ENCODE results near the gene IGF1R.
A peak's percentile ranks its signal among the peaks of the same experiment; 100 is the strongest.

The IGF1R gene

GRCh38 chr15:98720577-98721565, 72.5 kb downstream of the IGF1R start:
- no peak overlapping the region for H3K4me3 ChIP-seq
- H3K27ac ChIP-seq: no peak overlapping the region

- Histone ChIP-seq H3K27ac (no peak overlapping the region), H3K4me3 (no peak overlapping the region)
Measured at GRCh38 chr15:98722209-98722608, 73.9 kb downstream of the IGF1R start.

- H3K27ac ChIP-seq: no peak overlapping the region
- no peak overlapping the region for H3K4me3 ChIP-seq
Measured at GRCh38 chr15:98722645-98723044, 74.3 kb downstream of the IGF1R start.

- H3K4me3 ChIP-seq: no peak overlapping the region
- no peak overlapping the region for H3K27ac ChIP-seq
Measured at GRCh38 chr15:98723195-98723594, 74.9 kb downstream of the IGF1R start.

- Histone ChIP-seq H3K4me3 (no peak overlapping the region), H3K27ac (no peak overlapping the region)
Measured at GRCh38 chr15:98724048-98724447, 75.7 kb downstream of the IGF1R start.

GRCh38 chr15:98724494-98724893, 76.2 kb downstream of the IGF1R start:
- Histone ChIP-seq H3K4me3 (no peak overlapping the region), H3K27ac (no peak overlapping the region)

- H3K27ac ChIP-seq: no peak overlapping the region
- no peak overlapping the region for H3K4me3 ChIP-seq
Measured at GRCh38 chr15:98725874-98726273, 77.5 kb downstream of the IGF1R start.

- Histone ChIP-seq H3K27ac (peak overlapping the region in 17 of 21 experiments; percentile 56 to 92 (median 72)), H3K4me3 (no peak overlapping the region)
Measured at GRCh38 chr15:98727115-98728040, 79.0 kb downstream of the IGF1R start.

GRCh38 chr15:98728082-98728810, 79.9 kb downstream of the IGF1R start:
- Histone ChIP-seq H3K27ac (peak overlapping the region in 18 of 21 experiments; percentile 9 to 92 (median 72)), H3K4me3 (no peak overlapping the region)

GRCh38 chr15:98728811-98729160, 80.4 kb downstream of the IGF1R start:
- Histone ChIP-seq H3K27ac (peak overlapping the region in 15 of 21 experiments; percentile 9 to 92 (median 76)), H3K4me3 (no peak overlapping the region)

- Histone ChIP-seq H3K4me3 (no peak overlapping the region), H3K27ac (peak overlapping the region in 7 of 21 experiments; percentile 12 to 86 (median 58))
Measured at GRCh38 chr15:98729446-98730042, 81.2 kb downstream of the IGF1R start.

- peak overlapping the region in 2 of 21 experiments; percentile 33 to 49 for H3K27ac ChIP-seq
- no peak overlapping the region for H3K4me3 ChIP-seq
Measured at GRCh38 chr15:98730860-98731711, 82.7 kb downstream of the IGF1R start.

GRCh38 chr15:98731712-98732450, 83.5 kb downstream of the IGF1R start:
- no peak overlapping the region for H3K4me3 ChIP-seq
- peak overlapping the region in 3 of 21 experiments; percentile 16 to 49 (median 33) for H3K27ac ChIP-seq

GRCh38 chr15:98733098-98733497, 84.8 kb downstream of the IGF1R start:
- H3K27ac ChIP-seq: no peak overlapping the region

GRCh38 chr15:98734466-98735199, 86.3 kb downstream of the IGF1R start:
- peak overlapping the region in 2 of 21 experiments; percentile 8 to 31 for H3K27ac ChIP-seq
- H3K4me3 ChIP-seq: no peak overlapping the region

More at GRCh38 chr15:98733098-98733497, 84.8 kb downstream of the IGF1R start:
- H3K4me3 ChIP-seq: no peak overlapping the region

GRCh38 chr15:98735304-98735703, 87.0 kb downstream of the IGF1R start:
- peak overlapping the region in 1 of 21 experiments; percentile 31 for H3K27ac ChIP-seq

More at GRCh38 chr15:98735304-98735703, 87.0 kb downstream of the IGF1R start:
- H3K4me3 ChIP-seq: no peak overlapping the region
